GM21825 (cell line): ENCODE data around the gene TMEM59L.

ENCODE experiments used
- ATAC-seq: cut with Tn5 transposase; IDR thresholded peaks from one replicate; pipeline ENCODE4 v1.9.1; 2021; ENCODE audit warnings: mild to moderate bottlenecking, moderate library complexity; ENCODE audit not compliant: unreplicated experiment

TMEM59L gene

DNA sequence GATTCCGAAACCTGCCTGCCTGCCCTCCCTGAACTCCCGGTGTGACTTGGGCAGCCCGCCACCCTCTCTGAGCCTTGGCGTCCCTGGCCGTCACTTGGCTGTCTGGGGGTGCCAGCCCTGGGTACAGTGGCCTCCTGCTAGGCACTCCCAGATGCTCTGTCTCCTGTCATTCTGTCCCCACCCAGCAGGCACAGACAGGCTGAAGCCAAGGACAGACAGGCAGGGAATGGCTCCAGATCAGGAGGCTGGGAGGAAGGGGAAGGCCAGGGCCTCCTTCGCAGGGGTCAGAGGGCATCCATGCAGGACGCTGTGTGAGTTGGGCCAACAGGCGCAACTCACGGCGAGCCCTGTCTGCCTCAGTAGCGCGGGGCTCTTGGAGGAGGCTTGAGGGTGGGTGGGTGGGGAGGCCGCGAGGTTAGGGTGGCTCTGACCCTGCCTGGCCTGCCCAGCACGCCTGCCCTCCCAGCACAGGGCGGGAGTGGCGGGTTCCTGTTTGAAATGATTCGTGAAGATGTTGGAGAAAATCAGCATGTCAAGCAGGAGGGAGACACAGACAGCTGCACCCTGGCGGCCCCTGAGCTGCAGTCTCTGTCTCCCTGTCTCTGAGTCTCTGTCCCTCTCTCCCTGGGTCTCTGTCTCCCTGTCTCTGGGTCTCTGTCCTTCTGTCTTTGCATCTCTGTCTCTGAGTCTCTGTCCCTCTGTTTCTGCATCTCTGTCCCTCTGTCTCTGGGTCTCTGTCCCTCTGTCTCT, 43.8 kb downstream of the TMEM59L start:
- no peak for ATAC-seq

DNA sequence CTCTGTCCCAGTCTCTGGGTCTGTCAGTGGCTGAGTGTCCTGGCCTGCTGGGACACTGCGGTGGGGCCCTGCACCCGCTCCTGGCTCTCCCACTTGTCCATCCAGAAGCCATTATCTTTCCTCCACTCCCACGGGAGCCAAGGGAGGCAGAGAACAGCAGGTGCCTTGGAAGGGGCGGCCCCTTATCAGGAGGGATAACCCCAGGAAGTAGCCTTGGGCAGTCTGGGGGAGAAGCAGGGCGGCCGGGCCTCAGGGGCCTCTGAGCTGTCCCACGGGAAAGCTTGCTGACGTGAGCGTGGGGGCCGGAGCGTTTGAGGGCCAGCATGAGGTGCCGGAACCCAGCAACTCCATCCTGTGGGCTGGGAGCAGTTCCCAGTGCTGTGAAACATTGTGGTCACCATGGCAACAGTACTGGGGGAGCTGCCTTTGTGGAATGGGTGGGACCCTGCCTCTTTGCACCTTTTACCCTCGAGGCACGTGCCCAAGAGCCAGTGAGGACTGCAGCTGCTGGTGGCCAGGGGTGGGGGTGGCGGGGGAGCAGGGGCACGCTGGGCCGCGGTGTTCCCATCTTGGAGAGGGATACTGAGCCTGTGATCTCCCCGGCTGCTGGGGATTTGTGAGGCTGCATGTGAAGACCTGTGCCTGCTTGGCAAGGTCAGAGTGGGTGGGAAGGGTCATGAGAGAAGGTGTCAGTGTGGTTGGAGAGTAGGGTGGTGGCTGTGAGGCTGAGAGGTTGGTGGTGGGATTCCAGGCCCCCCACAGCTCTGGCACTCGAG, 45.1 kb downstream of the TMEM59L start:
- peak; percentile 45 for ATAC-seq

DNA sequence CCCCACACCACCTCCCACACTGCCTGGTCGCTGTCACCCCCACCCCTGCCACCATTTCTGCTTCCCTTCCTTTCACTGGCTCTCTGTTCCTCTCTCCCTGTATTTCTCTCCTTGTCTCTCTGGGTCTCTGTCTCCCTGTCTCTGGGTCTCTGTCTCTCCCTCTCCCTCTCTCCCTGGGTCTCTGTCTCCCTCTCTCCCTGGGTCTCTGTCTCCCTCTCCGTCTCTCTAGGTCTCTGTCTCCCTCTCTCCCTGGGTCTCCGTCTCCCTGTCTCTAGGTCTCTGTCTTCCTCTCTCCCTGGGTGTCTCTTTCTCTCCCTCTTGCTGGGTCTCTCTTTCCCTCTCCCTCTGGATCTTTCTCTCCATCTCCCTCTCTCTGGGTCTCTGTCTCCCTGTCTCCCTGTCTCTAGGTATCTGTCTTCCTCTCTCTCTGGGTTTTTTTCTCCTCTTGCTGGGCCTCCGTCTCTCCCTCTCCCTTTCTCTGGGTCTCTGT, 45.7 kb downstream of the TMEM59L start:
- ATAC-seq, result no peak

DNA sequence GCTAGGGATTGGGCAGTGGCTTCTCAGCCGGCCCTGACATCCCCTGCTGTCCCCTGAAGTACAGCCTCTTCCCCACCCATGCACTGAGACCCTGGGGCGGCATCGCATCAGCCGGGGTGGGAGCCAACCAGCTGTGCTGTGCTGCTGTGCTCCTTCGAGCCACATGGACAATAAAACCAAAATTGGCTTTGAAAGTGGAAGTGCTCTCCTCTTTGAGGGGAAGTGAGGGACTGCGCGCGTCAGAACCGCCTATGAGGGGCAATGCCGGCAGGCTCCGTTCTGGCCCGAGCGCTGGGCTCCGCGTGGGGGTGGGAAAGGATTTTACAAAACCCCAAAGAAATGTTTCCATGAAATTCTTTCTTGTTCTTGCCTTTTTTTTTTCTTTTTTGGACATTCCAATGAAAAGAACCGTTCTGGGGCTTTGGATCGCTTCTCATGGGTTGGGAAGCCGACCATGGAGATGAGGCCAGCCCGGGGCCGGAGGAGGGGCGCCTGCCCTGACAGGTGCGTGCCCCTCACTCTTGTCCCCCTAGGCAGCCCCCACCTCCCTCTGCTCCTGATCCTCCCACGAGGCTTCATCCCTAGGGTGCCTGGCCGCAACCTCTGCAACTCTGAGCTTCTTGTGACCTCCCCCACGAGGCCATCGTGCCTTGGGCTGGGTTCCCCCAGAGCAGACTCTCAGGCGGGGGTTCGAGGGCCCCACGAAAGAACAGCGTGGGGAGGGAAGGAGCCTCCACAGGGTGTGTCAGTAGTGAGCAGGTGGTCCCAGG, 46.8 kb downstream of the TMEM59L start:
- no peak for ATAC-seq

DNA sequence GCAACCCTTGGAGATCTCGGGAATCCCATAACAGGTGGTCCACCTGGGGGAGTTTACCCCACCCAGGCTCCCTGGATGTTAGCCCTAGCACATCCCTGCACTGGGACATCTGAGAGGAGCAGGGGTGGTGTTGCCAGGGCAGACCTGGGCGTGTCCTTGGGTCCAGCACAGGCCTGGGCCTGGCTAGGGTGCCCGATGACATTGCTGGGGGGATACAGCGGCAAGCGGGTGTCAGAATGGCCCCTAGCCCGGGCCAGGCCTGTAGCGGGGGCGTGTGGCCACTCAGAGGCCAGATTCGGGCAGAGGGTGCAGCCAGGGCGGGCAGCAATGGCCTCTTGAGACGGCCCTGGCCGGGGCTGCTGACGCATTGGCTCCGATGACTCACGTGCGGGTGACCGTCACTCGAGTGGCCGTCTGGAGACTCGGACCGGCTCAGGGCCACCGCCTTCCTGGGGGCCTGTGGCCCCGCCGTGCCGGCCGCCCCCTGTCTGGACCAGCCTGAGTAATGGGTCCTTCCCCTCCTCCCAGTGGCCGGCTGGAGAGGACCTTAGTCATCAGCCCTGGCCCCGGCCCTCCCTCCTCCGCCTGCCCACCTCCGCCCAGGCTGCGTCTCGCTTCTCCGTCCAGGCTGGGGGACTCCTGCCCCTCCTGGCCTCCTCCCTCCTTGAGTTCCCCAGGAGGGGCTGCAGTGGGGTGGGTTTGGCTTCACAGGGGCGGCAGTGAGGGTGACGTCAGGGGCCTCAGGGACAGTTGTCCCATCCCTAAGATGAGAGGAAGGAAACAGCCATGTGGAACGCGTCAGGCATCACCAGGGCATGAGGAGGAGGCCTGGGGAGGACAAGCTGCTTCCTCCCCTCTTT, 47.6 kb downstream of the TMEM59L start:
- no peak for ATAC-seq

DNA sequence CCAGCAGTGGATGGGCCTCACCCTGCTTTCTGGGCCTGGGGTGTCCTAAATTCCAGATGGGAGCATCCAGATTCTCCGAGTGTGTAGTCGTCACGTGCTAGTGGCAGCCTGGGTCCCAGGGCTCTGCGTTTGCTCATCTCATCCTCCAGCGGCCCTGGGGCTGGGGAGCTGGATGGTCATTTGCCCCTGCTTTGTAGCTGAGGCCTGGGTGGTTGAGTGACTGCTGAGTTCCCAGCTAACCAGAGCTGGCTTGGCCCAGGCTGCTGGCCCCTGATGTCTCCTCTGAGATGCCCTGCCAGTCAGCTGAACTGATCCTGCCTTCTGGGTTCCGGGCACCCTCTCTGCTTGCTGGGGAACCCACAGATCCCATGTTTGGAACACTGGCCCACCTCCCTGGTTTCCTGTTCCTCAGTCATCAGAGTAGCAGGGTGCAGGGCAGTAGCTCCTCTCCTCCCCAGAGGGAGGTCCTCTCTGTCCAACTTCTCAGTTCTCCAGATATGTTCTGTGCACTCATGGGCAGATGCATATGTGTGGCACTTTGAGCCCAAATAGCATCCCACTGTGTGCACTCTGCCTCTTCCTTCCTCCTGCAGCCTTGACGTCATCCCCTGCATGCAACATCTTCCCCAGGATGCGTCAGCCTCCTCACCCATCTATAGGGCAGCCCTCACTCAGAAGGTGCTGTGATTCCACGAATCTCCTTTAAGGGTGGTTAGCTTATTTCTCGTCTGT, 48.4 kb downstream of the TMEM59L start:
- no peak for ATAC-seq

DNA sequence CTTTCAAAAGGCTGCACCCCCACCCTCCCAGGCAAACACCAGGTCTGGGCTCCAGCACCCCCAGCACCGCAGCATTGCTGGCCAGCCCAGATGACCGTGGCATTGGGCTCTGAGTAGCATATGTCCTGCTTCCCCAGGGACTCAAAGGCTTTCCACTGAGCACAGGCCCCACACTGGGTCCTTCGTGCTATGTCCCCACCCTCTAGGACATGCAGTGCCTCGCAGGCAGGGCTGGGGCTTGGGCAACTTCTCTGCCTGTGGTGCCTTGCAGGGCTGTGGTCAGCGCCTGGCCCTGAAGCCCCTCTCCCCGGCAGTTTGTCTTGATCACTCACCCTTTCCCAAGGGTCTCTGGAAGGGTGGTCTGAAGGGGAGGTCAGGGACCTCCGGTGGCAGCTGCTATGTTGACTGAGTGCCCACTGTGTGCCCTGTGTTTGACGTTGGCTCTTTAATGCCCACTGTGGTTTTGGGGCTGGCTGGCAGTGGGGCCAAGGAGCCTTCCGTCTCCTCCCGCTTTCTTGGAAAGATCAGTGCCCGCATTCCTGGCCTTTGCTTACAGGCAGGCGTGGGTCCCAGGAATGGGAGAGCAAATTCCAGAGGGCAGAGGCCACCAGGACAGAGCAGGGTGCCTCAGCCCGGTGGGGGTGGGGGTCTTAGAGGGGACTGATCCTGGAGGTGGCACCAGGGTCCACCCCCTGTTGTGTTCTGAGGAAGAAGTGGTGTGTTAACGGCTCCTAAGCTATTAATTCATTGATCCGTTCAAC, 50.5 kb downstream of the TMEM59L start:
- no peak for ATAC-seq

DNA sequence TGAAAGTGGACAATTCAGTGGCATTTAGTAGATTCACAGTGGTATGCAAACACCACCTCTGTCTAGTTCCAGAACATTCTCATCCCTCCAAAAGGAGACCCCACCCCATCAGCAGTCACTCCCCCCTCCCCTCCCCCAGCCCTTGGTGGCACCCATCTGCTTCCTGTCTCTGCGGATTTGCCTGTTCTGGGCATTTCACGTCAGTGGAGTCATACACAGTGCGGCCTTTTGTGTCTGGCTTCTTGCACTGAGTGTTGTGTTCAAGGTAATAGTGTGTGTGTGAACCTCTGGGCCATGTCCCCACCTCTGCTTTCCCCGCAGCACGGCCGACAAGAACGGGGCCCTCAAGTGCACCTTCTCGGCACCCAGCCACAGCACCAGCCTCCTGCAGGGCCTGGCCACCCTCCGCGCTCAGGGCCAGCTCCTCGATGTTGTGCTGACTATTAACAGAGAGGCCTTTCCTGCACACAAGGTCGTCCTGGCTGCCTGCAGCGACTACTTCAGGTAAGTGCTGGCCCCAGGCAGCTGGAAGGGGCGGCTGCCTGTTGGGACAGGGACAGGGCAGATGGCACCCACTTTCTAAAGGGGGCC, 51.4 kb downstream of the TMEM59L start:
- no peak for ATAC-seq

DNA sequence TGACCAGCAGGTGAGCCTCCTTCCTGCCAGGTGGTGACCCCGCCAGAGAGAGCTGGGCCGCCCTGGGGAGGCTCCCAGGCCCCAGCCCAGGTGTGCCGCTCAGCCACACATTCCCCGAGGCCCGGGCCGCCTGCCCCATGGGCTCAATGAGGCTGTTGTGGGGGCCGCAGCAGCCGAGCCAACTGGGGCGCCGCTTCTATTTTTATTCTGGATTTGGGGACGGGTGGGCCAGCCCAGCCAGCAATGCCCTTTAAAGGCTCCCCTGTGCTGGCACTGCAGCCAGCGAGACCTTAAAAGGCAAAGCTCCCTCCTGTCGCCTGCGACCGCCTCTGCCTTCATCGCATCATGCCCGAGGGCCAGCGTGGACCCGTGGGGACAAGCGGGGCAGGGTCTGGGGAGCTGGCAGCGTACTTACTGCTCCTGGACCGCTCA, 53.1 kb downstream of the TMEM59L start:
- ATAC-seq, result no peak

DNA sequence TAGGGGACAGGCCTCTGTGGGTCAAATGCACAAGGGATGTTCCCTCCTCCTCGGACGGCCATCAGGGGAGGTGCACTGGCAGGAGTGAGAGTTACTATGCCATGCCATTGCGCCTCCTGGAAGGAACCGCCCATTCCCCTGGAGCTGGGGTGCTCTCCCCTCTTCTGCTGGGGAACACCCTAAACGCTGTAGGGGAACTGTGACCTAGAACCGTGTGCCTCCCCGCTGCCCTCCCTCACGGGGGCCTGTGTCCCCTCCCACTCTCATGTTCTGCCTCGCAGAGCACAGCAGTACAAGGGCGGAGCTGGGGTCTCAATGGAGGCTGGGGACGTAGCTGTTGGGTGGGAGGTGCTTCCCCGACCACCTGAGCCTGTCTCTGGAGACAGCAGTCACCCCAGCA, 53.6 kb downstream of the TMEM59L start:
- ATAC-seq, result no peak

DNA sequence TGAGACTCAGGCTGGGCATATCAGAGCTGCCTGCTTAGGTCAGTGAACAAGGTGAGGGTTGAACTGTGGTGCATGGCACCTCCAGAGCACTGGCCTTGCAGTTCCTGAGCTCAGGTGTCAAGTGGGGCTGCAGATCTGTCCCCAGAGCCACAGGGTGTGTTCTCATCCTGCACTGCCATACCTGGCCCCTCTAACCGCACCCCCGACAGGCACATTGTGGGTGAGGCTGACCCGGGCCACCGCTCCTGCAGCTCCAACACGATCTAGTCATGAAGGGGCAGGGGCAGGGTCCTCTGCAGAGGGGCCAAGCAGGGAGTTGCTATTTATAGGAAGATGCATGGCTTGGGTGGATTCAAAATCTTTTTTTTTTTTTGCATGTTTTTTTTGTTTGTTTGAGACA, 54.1 kb downstream of the TMEM59L start:
- no peak for ATAC-seq

DNA sequence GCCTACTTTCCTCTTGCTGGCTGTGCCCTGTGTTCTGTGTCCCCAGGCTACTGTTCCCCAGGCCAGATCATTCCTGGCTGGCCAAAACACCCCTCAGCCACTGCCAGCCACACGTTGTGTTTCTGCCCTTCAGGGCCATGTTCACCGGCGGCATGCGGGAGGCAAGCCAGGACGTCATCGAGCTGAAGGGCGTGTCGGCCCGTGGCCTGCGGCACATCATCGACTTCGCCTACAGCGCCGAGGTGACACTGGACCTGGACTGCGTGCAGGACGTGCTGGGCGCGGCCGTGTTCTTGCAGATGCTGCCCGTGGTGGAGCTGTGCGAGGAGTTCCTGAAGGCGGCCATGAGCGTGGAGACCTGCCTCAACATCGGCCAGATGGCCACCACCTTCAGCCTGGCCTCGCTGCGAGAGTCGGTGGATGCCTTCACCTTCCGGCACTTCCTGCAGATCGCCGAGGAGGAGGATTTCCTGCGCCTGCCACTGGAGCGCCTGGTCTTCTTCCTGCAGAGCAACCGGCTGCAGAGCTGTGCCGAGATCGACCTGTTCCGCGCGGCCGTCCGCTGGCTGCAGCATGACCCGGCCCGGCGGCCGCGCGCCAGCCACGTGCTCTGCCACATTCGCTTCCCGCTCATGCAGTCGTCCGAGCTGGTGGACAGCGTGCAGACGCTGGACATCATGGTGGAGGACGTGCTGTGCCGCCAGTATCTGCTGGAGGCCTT, 55.0 kb downstream of the TMEM59L start:
- ATAC-seq, result no peak

DNA sequence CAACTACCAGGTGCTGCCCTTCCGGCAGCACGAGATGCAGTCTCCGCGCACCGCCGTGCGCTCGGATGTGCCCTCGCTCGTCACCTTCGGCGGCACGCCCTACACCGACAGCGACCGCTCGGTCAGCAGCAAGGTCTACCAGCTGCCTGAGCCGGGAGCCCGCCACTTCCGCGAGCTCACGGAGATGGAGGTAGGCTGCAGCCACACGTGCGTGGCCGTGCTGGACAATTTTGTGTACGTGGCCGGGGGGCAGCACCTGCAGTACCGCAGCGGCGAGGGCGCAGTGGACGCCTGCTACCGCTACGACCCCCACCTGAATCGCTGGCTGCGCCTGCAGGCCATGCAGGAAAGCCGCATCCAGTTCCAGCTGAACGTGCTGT, 55.6 kb downstream of the TMEM59L start:
- no peak for ATAC-seq

DNA sequence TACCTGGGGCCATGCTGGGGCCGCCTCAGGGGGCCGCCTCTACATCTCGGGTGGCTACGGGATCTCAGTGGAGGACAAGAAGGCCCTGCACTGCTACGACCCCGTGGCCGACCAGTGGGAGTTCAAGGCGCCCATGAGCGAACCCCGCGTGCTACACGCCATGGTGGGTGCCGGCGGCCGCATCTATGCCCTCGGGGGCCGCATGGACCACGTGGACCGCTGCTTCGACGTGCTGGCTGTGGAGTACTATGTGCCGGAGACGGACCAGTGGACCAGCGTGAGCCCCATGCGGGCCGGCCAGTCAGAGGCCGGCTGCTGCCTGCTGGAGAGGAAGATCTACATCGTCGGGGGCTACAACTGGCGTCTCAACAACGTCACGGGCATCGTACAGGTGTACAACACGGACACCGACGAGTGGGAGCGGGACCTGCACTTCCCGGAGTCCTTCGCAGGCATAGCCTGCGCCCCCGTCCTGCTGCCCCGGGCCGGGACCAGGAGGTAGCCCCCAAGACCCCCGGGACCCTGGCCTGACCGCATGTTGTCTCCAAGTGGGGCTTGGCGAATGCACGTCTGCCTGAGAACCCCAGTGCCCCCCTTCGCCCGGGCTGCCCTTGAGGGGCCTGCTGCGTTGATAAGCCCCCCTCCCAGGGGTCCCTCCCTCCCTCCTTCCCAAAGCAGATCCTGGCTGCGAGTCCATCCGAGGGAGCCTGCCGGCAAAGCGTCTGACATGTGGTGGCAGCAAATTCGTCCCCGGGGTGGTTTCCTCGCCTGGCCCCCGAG, 56.3 kb downstream of the TMEM59L start:
- ATAC-seq, result no peak

DNA sequence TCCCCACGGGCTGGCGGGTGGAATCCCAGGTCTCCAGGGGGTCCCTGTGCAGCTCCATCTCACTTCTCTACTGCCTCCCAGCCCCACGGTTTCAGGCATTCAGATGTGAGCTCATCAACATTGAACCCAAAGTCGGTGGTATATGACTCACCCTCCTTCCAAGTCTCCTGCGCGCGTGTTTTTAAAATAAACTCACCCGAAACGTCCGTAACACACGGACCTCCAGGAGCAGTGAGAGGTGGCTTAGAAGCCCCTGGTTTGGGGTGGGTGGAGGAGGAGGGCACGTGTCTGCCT, 56.8 kb downstream of the TMEM59L start:
- no peak for ATAC-seq

DNA sequence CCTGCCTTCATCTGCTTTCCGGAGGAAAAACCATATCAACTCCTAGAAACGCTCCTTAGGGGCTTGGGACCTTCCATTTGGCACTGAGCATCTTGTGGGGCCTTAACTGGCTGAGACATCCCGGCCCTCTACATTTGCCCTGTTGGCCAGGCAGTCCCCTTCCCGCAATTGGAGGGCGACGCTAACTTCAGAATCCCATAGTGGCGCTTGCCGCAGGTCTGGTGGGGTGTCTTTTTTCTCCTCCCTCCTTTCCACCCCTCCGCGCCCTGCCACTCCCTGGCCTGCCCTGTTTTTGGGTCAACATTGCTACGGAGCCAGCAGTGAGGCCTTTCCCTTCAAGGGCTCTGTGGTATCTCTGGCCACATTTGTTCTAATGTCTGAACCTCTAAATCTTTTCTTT, 57.2 kb downstream of the TMEM59L start:
- no peak for ATAC-seq

DNA sequence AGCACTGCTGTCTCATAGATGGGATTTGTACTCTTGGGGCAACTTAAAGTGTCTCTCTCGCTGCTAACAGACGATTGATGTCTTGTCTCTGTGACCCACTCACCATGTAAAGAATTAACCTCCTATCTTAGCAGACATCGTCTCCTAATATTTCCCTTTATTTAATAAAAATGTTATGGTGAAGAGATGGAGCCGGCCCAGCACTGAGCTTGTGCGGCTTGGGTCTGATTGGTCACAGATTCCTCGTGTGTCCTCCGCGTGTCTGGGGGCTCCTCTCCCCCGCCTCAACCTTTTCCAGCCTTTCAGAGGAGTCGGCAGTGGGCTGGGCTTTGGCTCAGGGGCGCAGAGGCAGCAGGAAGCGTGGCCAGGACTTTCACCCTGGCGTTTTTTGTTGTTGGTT, 57.6 kb downstream of the TMEM59L start:
- no peak for ATAC-seq
